GM12873 (cell line): ENCODE data around the gene DLL4.

Source experiments
- CTCF ChIP-seq: IDR thresholded peaks from 2 replicates; pipeline ENCODE4 v1.5.1; 2012; ENCODE audit warnings: low read depth, mild to moderate bottlenecking, moderate library complexity, low read length, control low read depth; ENCODE audit not compliant: insufficient read depth; ENCODE audit errors: missing control alignments

DLL4 gene

GRCh38 chr15:40941528-40942336 is 12.6 kb downstream of the DLL4 start:
- peak; percentile 50 for TF ChIP-seq CTCF

DNA sequence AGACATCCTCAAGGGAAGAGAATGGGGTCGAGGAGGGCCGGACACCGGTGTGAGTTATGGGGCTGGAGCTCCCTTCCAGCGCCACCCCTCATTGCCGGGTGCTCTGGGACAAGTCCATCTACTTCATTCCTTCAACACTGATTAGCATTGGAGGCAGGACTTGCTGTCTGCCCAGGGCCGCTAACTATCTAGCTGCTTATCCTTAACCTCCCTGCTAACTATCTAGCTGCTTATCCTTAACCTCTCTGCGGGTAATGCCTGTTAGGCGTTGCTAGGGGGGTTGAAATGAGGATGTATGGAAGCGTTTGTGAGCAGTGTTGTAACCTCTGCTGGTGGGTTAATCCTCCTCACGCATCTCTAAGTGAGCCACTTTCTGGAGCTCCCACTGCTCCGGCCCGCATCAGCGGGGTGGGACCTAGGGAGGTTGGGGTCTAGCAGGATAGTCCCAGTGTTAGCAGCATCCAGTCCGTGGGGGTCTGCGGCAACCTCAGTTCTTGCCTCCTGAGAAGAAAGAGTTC is 13.3 kb downstream of the DLL4 start:
- TF ChIP-seq CTCF = no peak

GRCh38 chr15:40942878-40943277 is 13.7 kb downstream of the DLL4 start:
- TF ChIP-seq CTCF = no peak

- TF ChIP-seq CTCF = no peak
Measured at GRCh38 chr15:40943764-40944365, 14.7 kb downstream of the DLL4 start.

- TF ChIP-seq CTCF = no peak
Measured at GRCh38 chr15:40944510-40945296, 15.6 kb downstream of the DLL4 start.

GRCh38 chr15:40948706-40949473 is 19.8 kb downstream of the DLL4 start:
- TF ChIP-seq CTCF = no peak

DNA sequence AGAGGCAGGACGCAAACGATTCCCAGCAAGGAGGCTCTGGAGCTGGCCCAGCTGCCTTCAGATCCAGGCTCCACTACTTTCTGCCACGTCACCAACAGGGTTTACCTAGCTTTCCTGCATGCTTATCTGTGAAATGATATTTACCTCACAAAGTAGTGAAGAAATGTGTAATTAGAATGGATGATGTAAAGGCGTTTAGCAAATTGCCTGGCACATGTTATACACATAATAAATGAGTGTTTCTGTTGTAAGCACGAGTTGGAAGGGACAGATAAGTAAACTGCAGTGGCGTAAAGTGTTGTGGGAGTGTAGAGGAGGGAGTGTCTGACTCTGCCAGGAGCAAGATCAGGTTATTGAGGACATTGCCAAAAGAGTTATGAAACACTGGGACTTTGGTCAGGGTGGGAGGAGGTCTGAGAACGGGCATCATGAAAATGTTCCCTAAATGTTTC is 20.6 kb downstream of the DLL4 start:
- TF ChIP-seq CTCF = no peak
